ENCODE results near the gene TXNDC11.

- no peak for TF ChIP-seq POLR2AphosphoS5 (IDR thresholded peaks at IDR 0.05)
- no peak for TF ChIP-seq CTCF (IDR thresholded peaks at IDR 0.05)
- no peak for TF ChIP-seq POLR2A (IDR thresholded peaks at IDR 0.05)
Measured at GRCh38 chr16:11768849-11769248, 26.2 kb upstream of the TXNDC11 start.

Measured in breast epithelium (tissue), 3 donors.